ENCODE results near the gene KCP. TPM values are rescaled to one million over a fixed set of nuclear protein-coding genes. Genes with fewer than 3 reads are reported as not detected.

Gene KCP
- polyA plus RNA-seq, 1 of the 3 experiments (the other 2 are of a cell fraction) = not detected

DNA sequence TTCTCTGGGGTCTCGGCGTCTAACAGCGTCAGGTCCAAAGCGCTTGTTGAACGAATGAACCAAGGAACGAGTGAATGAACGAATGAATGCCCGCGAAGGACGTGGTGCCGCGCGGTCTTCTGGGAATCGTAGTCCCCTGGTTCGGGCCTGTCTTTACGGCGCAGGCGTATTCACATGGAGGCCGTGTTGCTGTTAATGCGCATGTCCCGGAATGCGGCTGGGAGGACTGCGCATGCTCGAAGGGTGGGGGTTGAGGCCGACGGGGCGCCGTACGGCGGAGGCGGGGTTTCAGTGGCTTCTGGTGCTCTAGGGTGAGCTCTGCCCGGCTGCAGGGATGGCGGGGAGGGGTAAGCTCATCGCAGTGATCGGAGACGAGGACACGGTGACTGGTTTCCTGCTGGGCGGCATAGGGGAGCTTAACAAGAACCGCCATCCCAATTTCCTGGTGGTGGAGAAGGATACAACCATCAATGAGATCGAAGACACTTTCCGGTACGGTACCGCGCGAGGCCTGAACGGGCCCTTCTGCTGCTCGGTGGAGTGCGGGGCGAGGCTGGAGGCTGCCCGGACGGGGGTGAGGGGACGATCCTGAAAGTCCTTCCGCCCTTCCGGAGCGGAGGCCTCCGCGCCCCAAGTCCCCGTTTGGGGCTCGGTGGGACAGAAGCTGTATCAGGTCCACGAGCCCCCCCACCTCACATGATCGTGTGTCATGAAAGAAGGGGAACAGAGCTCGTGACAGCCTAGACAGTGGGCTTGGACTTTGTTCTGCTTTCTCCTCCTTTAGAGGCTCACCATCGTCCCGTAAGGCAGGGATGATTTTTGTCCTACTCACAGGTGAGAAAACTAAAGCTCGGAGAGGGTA lies 47.7 kb downstream of the KCP start, which contains the start of gene ATP6V1F:
ATP6V1F (plus strand) TSS at position 286 of the 862 bp plus-strand sequence; CDS start at position 335, 49 bp downstream.
- DNase-seq = peak; percentile 100
- Histone ChIP-seq H3K36me3 (replicated peaks in 1 of 2; ENCODE audit: control insufficient read depth in 1 of 2, insufficient read depth in 2 of 2, low read length in 1 of 2) (peaks cover 13 to 19% of the 10 kb centered on the region in 2 experiments), H3K27me3 (ENCODE audit: insufficient read depth) (no peaks in the 10 kb centered on the region), H3K9me2 (no peaks in the 10 kb centered on the region), H3K27ac (ENCODE audit: low read depth in 2 of 2, low read length in 1 of 2) (peak within 1 kb of the TSS; percentile 60 to 72), H2AFZ (ENCODE audit: low read depth) (peak within 1 kb of the TSS; percentile 88), H3K9ac (peak within 1 kb of the TSS; percentile 81), H3K79me2 (ENCODE audit: insufficient read depth) (peaks cover 21% of the 10 kb centered on the region), H3K4me1 (ENCODE audit: control insufficient read depth in 1 of 2, insufficient read depth in 2 of 2, low read depth in 1 of 2, low read length in 1 of 2) (peaks cover 0 to 18% of the 10 kb centered on the region in 2 experiments; a peak in 1 of 4 replicates), H3F3A (replicated peaks; ENCODE audit: insufficient read depth) (peaks cover 47% of the 10 kb centered on the region), H3K4me3 (ENCODE audit: low read depth in 2 of 2, low read length in 1 of 2) (peak within 1 kb of the TSS; percentile 89 to 95), H3K4me2 (peak within 1 kb of the TSS; percentile 88), H3K9me3 (no peaks in the 10 kb centered on the region), H4K20me1 (ENCODE audit: insufficient read depth) (peaks cover 12% of the 10 kb centered on the region)
- CTCF ChIA-PET = interaction anchor here (0.7 to 4.3 kb wide), 30 partner anchors 11 to 516 kb away, joined by 3 to 42 read pairs (median 4); partner anchors contain the start of gene CCDC136
- WGBS (ENCODE audit: low lambda C conversion rate) = 3% methylated on average over 38 of the region's 65 CpGs
- POLR2A ChIA-PET = interaction anchor here (0.9 to 1.1 kb wide), 4 partner anchors 11 to 71 kb away, joined by 3 to 4 read pairs (median 4); no protein-coding TSS in a partner anchor
- TF ChIP-seq, protein P1, sequence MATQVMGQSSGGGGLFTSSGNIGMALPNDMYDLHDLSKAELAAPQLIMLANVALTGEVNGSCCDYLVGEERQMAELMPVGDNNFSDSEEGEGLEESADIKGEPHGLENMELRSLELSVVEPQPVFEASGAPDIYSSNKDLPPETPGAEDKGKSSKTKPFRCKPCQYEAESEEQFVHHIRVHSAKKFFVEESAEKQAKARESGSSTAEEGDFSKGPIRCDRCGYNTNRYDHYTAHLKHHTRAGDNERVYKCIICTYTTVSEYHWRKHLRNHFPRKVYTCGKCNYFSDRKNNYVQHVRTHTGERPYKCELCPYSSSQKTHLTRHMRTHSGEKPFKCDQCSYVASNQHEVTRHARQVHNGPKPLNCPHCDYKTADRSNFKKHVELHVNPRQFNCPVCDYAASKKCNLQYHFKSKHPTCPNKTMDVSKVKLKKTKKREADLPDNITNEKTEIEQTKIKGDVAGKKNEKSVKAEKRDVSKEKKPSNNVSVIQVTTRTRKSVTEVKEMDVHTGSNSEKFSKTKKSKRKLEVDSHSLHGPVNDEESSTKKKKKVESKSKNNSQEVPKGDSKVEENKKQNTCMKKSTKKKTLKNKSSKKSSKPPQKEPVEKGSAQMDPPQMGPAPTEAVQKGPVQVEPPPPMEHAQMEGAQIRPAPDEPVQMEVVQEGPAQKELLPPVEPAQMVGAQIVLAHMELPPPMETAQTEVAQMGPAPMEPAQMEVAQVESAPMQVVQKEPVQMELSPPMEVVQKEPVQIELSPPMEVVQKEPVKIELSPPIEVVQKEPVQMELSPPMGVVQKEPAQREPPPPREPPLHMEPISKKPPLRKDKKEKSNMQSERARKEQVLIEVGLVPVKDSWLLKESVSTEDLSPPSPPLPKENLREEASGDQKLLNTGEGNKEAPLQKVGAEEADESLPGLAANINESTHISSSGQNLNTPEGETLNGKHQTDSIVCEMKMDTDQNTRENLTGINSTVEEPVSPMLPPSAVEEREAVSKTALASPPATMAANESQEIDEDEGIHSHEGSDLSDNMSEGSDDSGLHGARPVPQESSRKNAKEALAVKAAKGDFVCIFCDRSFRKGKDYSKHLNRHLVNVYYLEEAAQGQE (IDR thresholded peaks at IDR 0.05; ENCODE audit: low read depth, low read length) = no peak
- TF ChIP-seq RAD21 (IDR thresholded peaks at IDR 0.05; ENCODE audit: low read length) (no peak), EP300 (IDR thresholded peaks at IDR 0.05; ENCODE audit: borderline replicate concordance in 1 of 2, low read depth in 1 of 2, low read length in 1 of 2) (no peak), TEAD4 (IDR thresholded peaks at IDR 0.05; ENCODE audit: borderline replicate concordance, insufficient read depth) (no peak), RFX5 (IDR thresholded peaks at IDR 0.05; ENCODE audit: low read length) (no peak), NRF1 (IDR thresholded peaks at IDR 0.05; ENCODE audit: low read depth, low read length) (peak; percentile 97), SIN3A (IDR thresholded peaks at IDR 0.05; ENCODE audit: borderline replicate concordance, low read depth, low read length) (peak; percentile 82; the same call in 1 of the 2 replicates), RXRA (IDR thresholded peaks at IDR 0.05; ENCODE audit: borderline replicate concordance, low read depth) (no peak), NFIC (IDR thresholded peaks at IDR 0.05; ENCODE audit: borderline replicate concordance) (no peak), GABPA (IDR thresholded peaks at IDR 0.05; ENCODE audit: low read depth) (no peak), POLR2AphosphoS5 (IDR thresholded peaks at IDR 0.05; ENCODE audit: low read depth, low read length) (peak; percentile 93; the same call in 1 of the 2 replicates), MXI1 (IDR thresholded peaks at IDR 0.05; ENCODE audit: low read depth, low read length) (peak; percentile 60; the same call in 1 of the 2 replicates), YY1 (IDR thresholded peaks at IDR 0.05; ENCODE audit: low read depth) (peak; percentile 71; the same call in 1 of the 2 replicates), CHD2 (IDR thresholded peaks at IDR 0.05; ENCODE audit: low read length, partially characterized antibody) (peak; percentile 73), EZH2phosphoT487 (IDR thresholded peaks at IDR 0.05; ENCODE audit: borderline replicate concordance, low read depth) (no peak), GATA2 (CRISPR knock-in tag; IDR thresholded peaks at IDR 0.05) (no peak), SMC3 (IDR thresholded peaks at IDR 0.05; ENCODE audit: low read depth, low read length) (no peak), JUND (IDR thresholded peaks at IDR 0.05) (no peak), TCF12 (IDR thresholded peaks at IDR 0.05) (no peak)
- TF ChIP-seq, protein P2, sequence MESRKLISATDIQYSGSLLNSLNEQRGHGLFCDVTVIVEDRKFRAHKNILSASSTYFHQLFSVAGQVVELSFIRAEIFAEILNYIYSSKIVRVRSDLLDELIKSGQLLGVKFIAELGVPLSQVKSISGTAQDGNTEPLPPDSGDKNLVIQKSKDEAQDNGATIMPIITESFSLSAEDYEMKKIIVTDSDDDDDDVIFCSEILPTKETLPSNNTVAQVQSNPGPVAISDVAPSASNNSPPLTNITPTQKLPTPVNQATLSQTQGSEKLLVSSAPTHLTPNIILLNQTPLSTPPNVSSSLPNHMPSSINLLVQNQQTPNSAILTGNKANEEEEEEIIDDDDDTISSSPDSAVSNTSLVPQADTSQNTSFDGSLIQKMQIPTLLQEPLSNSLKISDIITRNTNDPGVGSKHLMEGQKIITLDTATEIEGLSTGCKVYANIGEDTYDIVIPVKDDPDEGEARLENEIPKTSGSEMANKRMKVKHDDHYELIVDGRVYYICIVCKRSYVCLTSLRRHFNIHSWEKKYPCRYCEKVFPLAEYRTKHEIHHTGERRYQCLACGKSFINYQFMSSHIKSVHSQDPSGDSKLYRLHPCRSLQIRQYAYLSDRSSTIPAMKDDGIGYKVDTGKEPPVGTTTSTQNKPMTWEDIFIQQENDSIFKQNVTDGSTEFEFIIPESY (IDR thresholded peaks at IDR 0.05; ENCODE audit: borderline replicate concordance, low read depth) = no peak; the same call in 1 of the 2 replicates
- TF ChIP-seq, protein P3, sequence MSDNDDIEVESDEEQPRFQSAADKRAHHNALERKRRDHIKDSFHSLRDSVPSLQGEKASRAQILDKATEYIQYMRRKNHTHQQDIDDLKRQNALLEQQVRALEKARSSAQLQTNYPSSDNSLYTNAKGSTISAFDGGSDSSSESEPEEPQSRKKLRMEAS (IDR thresholded peaks at IDR 0.05; ENCODE audit: low read depth) = peak; percentile 41; the same call in 1 of the 2 replicates
- TF ChIP-seq, protein P4, sequence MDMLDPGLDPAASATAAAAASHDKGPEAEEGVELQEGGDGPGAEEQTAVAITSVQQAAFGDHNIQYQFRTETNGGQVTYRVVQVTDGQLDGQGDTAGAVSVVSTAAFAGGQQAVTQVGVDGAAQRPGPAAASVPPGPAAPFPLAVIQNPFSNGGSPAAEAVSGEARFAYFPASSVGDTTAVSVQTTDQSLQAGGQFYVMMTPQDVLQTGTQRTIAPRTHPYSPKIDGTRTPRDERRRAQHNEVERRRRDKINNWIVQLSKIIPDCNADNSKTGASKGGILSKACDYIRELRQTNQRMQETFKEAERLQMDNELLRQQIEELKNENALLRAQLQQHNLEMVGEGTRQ (IDR thresholded peaks at IDR 0.05; ENCODE audit: borderline replicate concordance, low read depth, low read length) = no peak
- TF ChIP-seq, protein P5, sequence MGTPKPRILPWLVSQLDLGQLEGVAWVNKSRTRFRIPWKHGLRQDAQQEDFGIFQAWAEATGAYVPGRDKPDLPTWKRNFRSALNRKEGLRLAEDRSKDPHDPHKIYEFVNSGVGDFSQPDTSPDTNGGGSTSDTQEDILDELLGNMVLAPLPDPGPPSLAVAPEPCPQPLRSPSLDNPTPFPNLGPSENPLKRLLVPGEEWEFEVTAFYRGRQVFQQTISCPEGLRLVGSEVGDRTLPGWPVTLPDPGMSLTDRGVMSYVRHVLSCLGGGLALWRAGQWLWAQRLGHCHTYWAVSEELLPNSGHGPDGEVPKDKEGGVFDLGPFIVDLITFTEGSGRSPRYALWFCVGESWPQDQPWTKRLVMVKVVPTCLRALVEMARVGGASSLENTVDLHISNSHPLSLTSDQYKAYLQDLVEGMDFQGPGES (IDR thresholded peaks at IDR 0.05; ENCODE audit: low read depth, low read length) = no peak

Data from SK-N-SH (cell line).